GM19043 (cell line): ENCODE measurements around the gene SLC24A4.

ENCODE experiments used
- ATAC-seq: cut with Tn5 transposase; IDR thresholded peaks from one replicate; pipeline ENCODE4 v1.9.1; 2021; ENCODE audit warnings: low read depth; ENCODE audit not compliant: unreplicated experiment

SLC24A4 gene

DNA sequence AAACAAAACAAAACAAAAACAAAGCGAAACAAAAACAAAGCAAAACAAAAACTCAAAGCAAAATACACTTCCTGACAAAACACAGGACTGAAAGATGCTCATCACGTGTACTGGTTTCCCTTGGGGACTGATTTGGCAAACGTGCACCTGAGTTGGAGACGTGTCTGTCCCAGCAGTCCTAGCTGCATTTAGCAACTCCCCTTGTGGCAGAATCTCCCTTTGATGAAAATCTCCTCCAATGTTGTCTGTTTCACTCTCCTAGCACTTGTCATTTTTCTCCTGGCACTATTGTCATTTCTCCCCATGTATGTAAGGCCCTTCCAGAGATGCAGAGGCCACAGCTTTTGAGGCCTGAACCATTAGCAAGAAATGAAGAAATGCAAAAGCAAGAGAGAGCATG, 6.8 kb upstream of the SLC24A4 start:
- no peak for ATAC-seq

DNA sequence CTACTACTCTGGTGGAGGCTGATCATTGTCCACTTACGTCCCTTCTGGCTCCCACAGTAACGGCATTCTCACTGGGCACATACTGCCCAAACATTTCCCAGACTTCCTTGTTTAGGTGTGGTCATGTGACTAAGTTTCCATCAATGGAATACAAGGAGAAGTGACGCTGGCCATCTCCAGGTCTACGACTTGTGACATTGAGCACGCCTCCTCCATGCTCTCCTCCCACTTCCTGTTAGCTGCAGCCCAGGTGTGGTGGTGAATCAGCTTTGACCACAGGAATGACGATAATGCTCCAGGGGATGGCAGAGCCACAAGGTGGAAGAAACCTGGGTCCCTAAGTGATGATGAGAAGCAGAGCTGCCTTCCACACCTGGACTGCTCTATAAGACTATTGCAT, 6.0 kb upstream of the SLC24A4 start:
- no peak for ATAC-seq

DNA sequence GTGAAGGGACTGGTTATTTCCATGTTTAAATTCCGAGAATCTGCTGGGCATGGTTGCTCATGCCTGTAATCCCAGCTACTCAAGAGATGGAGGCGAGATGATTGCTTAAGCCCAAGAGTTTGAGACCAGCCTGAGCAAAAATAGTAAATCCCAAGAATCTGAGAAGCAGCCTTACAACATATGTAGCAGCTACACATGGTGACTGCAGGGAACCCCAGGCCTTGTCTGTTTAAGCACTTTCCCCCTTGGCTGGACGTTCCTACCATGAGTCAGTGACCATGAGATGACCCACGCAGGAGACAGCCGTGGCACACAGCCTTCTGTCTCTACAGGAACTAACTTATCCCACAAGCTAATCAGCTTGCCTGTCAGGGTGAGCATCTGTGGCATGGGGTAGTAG, 5.5 kb upstream of the SLC24A4 start:
- ATAC-seq = no peak

DNA sequence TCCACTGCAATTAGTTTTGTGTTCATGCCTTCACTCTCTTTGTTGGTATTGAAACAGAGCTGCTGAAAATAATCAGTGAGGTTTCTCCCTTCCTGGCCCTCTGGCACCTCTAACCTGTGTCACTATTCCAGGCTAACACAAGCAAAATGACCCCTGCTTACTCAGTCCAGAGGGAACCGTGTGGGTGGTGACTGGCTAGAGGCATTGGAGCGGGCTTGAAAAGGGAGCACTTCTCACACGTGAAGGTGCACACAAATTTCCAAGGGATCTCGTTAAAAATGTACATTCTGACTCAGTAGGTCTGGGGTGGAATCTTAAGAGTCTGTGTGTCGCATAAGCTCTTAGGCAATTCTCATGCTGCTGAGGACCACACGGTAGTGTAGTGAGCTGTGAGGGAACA, 1.3 kb upstream of the SLC24A4 start:
- no peak for ATAC-seq

DNA sequence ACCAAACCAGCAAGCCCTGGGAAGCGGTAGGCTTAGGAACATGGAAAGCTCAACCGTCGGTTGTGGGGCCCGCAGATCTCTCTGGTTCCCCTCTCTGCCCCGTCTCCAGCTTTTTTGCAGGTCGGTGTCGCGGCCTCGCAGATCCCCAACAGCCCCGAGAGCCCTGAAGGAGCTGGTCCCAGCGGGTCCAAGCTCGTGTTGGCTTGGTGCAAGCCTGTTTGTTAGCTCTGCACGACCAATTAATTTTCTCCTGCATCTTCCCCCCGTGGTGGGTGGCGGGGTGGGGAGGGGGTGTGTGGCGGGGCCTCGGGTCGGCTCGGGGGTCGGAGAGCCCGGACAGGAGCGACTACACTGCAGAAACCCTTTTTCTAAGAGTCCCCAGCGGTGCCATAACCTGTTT, 449 bp upstream of the SLC24A4 start:
- ATAC-seq = no peak

DNA sequence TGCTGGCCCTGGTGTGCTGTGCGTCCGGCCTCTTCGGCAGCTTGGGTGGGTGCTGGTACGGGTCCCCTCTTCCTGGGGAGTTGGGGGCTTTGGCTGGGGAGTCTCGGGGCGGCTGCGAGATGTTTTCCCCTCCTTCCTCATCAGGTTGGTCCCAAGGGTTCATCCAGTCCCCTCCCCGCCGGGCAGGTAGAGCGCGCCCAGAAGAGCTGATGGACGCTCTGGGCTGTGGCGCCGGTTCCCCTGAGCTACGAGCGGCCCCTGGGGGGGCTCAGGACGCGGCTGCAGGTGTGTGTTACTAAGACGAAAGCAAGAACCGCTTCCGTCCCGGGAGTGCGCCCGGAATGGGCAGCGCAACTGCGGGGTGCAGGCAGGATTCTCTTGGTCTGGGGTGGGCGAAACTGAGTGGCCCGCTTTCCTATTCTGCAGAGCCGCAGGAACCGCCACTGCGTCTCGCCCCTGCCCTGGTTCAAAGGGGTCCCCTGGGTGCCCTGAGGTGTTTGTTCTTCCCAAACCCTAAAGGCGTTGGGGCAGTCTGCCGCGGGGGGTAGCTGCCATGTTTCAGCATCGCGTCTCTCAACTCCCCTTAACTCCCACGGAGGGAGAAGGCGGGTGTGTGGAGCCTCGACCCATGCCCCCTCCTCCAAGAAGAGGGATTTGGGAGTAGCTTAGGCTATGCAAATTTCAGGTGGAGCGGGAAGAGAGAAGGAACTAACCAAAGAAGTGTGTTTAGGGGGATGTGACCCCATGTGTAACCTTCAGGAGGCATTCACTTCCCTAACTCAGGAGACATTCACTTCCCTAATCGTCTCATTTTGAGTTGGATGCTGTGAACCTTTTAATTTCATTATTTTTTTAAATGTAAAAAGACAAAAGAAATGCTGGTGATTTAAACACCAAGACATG, 1.2 kb downstream of the SLC24A4 start:
- no peak for ATAC-seq

DNA sequence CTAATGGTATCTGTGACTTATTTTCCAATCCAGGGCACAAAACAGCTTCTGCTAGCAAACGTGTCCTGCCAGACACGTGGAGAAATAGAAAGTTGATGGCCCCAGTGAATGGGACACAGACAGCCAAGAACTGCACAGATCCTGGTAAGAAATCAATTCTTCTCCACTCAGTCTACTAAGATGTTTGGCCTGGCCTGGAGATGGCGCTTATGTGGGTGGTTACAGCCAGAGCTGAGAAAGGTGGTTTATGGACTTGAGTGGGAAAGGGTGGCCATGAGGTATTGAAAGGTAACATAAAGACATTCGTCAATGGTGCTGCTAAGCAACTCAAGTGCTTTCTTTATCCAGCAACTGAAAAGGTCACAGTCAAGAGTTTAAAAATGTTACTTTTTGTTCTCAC, 2.9 kb downstream of the SLC24A4 start:
- no peak for ATAC-seq

DNA sequence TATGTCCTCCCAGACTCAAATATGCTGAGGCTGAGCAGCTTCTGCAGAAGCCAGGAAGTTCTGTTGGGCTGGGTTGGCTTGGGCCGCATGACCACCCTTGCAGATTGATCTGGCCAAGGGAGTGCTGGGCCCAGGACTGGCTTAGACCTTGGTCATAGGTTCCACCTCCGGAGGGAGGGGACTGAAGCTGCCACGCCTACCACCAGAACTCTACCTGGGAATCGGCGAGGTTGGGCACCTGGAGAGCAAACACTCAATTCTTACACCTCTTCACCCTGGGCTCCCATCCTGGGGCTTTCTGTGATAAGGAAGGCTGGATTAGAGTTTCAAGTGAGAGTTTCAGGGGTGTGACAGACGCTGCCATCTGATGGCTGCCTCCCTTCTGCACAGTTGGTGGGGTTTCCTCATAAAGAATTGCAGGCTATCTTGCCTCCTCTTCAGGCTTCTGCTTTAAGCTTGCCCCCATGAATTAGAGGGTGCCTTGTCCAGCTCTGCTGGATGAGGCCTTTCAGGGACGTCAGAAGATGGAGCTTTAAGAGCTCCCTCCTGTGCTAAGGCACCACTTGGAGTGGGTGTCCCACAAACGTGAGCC, 5.8 kb downstream of the SLC24A4 start:
- no peak for ATAC-seq

DNA sequence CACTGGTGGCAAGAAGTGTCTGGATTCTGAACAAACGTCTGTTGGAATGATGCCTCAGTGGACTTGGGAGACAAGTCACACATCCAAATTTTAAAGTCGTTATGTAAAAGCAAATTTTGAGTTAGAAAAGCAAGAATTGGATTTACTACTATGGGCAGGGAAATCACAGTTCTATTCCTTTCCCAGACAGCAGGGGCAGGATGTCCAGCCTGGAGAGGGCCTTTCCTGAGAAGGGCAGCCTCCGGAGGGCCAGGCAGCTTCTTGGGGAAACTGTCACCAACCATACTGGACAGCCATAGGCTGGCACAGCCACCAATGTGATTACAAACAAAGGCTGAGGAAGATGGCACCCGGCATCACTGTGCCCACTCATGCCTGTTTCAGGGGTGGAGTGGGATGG, 11.1 kb downstream of the SLC24A4 start:
- ATAC-seq = no peak

DNA sequence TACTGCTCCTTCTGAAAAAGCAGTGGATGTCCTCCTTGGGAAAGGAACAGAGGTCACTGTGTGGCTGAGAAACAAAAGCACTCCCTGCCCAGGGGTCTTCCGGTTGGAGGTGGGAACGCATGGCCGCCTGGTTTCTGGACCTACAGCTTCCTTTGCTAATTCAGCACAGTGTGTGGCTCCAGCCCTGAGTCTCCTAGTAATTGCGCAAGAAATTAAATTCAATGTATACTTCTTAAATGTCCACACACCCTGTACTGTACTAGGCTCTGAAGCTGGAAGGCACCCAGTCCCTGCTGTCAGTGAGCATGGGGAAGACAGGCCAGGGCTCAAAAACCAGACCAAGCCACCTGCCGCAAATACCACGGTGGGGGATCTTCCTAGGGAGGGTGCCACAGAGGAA, 13.4 kb downstream of the SLC24A4 start:
- ATAC-seq = no peak

DNA sequence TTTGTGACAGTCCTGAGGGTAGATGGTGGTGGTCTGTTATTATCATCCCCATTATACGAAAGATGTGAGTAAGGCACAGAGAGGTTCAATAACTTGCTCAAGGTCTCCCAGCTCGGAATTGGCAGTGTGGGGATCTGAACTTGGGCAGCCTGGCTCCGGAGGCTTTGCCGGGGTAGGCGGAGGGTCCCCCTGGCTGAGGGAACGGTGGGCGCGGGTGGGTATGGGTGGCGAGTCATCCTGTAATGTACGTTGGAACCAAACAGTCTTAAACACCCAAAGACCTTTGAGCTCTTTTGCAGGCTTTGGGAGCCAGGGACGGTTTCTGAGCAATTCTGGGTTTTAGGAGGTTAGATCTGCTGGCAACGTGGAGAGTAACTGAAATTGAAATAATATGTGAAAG, 16.5 kb downstream of the SLC24A4 start:
- ATAC-seq = no peak

DNA sequence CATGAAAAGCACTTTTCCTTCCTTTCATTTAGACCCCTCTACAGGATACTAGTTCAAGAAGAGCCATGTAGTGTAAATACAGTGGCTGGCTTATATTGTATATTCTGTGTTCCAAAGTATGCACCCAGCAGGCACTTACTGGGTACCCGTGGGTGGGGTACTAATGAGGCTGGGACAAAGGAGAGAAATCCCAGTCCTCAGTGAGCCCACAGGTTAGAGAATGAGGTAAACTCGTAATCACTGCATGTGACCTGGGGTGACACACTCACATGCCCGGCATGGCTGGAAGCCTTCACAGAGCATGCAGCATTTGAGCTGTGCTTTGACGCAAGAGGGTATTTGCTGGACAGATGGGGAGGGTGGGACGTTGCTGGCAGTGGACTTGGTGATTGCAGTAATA, 17.1 kb downstream of the SLC24A4 start:
- no peak for ATAC-seq

DNA sequence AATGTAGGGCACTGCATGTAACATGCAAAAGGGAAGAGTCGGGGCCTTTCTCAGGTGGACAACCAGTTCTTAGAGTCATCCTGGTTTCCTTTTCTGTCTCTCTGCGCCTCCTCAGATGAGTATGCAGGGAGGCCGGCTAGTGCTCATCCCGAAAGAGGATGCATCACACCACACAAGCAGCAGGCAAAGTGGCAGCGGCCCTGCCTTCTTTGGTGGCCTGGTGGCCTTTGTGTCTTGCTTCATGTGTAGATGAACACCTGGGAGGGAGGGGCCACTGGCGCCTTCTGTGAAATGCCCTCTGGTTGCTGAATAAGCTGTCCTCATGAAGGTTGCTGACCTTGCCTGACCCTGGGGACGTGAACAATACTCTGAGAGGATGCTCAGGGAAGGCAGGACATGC, 18.0 kb downstream of the SLC24A4 start:
- no peak for ATAC-seq

DNA sequence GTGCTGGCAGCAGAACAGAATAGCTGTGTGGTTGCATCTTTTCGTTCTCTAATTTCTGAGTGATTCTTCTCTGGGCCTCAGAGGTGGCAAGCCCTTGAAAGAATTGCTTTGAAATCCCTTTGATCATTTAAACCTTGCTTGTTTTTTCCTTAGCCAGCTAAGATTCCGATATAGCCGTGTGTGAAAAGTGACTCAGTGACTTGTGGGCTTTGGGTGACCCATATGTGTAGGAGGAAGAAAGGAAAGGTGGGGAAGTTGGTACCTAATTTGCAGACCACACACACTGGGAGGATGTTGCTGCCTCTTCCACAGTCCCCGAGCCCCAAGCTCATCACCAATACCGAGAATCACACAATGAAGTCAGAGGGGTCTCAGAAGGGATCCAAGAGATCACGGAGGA, 18.8 kb downstream of the SLC24A4 start:
- no peak for ATAC-seq

DNA sequence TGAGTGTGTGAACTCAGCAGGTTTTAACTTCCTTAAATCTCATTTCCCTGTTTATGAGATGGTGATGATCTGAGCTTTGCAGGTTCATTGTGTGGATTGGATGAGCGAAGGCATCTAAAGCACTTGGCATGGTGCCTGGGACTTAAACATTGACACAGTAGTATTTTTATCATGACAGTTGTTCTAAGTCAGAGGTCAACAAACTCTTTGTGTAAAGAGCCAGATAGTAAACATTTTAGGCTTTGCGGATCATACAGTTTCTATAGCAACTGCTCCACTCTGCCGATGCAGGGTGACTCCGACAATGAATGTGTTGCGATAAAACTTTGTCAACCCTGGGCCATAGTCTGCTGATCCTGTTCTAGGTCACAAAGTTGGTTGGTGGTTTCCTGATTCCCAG, 25.2 kb downstream of the SLC24A4 start:
- ATAC-seq = no peak

DNA sequence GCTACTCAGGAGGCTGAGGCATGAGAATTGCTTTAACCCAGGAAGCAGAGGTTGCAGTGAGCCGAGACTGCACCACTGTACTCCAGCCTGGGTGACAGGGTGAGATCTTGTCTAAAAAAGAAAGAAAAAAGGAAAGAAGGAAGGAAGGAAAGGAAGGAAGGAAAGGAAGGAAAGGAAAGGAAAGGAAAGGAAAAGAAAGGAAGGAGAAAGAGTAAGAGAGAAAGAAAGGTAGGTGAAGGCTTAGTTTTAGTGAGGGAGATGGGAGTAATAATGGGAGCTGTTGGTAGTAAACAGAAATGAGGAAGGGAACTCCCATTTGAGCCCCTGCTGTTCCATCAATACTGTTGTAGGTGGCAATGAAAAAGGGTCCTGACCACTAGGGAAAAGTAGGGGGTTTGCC, 28.8 kb downstream of the SLC24A4 start:
- ATAC-seq = no peak

DNA sequence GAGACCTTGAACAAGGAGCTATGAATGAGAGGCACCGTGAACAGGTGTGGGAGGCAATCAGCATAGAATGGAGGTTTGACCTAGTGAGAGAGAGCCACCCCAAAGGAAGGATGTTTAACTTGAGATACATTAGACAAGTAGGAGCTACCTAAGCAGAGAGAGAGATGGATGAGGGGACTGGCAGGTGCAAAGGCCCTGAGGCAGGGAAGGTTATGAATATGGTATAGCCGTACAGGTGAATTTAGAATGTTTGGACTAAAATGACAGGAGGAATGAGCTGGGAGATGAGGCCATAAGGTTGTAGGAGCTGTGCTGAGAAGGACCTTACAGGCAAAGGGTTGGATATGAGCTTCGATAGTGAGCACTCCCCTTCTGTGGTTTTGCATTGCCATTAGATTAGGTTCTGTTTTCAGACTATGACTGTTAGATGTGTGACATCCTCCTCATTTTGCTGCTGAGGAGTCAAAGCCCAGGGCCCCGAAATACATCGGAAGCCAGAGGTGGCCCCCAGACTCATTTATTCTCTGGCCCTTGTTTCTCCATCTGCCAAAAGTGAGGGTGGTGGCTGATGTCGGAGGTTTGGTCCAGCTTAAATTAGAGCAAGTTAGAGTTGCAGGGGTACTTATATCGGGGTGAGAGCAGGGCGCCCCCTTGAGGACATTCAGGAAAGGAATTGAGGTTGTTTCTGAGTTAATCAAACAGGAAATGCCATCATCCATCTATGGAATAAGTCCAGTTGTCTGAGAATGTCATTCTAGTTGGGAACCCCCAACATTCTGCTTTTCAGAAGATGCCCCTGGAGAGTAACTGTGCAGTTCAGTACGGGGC, 29.4 kb downstream of the SLC24A4 start:
- ATAC-seq = no peak

DNA sequence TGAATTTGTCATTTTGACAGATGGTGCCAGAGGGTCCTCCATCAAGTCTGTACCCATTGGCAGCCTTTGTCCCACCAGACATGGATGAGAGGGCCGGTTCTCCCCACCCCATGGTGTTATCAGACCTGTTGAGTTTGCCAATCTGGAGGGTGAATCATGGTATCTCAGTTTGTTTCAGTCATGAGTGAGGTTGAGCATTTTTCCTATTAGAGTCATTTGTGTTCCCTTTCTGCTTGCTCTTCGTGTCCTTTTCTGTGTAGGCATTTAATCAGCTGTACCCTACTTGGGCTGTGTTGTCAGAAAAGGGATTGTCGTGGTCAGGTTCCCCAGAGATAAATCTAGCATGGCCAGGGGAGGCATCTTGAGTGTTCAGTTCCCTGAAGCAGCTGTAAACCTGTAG, 30.5 kb downstream of the SLC24A4 start:
- no peak for ATAC-seq

DNA sequence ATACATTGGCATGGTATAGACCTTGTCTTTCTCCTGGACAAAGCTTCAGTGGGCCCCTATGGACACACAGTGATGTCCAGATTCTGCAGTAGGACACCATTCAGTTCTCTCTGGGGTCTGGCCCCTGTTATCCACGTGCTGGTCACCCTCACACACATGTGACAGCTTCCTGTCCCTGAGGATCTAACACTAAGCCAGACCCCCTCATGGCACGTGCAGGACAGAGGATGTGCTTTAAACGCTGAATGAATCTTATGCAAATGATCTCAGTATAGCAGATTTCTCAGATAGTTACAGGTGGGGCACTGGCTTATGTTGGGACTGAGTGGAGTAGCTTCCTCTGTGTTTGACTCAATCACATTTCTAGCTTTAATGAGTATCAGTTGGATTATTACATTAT, 33.7 kb downstream of the SLC24A4 start:
- no peak for ATAC-seq

DNA sequence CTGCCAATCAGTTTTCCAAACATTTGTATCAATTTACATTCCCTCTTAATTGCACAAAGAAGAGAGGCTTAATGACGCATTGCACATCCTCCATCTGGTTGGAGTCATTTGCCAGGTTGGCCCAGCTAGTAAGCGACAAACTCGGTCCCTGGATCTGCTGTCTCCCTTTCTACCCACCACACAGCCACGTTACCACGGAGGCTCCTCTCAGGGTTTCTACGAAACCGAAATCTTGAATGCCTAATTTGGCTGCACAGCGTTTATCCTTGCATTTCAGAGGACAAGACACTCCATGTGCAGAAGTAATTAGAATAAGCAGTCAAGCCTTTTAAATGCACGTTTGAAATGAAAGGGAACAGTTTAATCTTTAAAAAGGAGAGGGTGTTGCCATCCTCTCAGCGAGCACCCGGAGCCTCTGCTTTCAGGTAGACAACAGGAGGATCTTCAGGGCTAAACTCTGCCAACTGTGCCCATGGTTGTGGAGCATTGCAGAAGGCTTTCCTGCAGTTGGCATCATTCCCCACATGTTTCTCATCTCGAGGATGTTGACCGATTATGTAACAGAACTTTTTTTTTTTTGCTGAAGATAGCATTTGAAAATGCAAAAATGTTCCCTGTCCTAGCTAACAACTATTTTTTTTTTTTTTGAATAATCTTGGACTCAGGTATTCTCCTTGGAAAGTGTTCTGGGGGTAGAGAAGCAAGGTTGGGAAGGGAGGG, 37.8 kb downstream of the SLC24A4 start:
- no peak for ATAC-seq

DNA sequence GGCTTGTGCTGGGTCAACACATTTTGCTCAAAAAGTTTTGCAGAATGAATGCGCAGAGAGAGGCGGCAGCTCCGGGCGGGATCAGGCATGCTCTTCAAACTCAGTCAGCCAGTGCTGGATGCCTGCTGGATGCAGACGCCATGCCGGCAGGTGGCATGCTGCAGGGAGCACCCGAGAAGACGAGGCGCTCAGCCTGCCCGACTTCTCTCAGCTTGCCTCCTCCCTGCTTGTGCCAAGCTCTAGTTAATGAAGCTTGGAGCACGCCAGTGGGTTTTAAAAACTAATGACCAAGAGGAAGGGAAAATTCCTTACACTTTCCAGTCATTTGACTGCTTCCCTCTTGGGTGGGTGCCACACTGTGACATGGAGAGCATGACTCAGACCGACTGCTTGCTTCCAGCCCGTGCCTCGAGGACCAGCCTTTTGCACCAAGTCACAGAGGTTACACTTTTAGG, 39.8 kb downstream of the SLC24A4 start:
- ATAC-seq = no peak
